GM21717 (cell line): ENCODE data around the gene DIRAS1.

Source experiments
- ATAC-seq: cut with Tn5 transposase; IDR thresholded peaks from one replicate; pipeline ENCODE4 v1.9.1; 2021; ENCODE audit warnings: mild to moderate bottlenecking, moderate library complexity; ENCODE audit not compliant: unreplicated experiment

The DIRAS1 gene

GRCh38 chr19:2755811-2756210 is 34.6 kb upstream of the DIRAS1 start:
- no peak for ATAC-seq

GRCh38 chr19:2755448-2755705 is 34.2 kb upstream of the DIRAS1 start:
- no peak for ATAC-seq

GRCh38 chr19:2754659-2755447 is 33.7 kb upstream of the DIRAS1 start:
- no peak for ATAC-seq

GRCh38 chr19:2751438-2751830 is 30.3 kb upstream of the DIRAS1 start:
- no peak for ATAC-seq

GRCh38 chr19:2750808-2751437 is 29.8 kb upstream of the DIRAS1 start:
- no peak for ATAC-seq

GRCh38 chr19:2747349-2747748 is 26.2 kb upstream of the DIRAS1 start:
- no peak for ATAC-seq

- no peak for ATAC-seq
These were observed 22.9 kb upstream of the DIRAS1 start for GRCh38 chr19:2744113-2744512.

GRCh38 chr19:2743099-2743498 is 21.9 kb upstream of the DIRAS1 start:
- ATAC-seq, result no peak

GRCh38 chr19:2740314-2740656 is 19.1 kb upstream of the DIRAS1 start:
- no peak for ATAC-seq

- peak; percentile 76 for ATAC-seq
These were observed 18.6 kb upstream of the DIRAS1 start, which contains the start of gene SLC39A3 for GRCh38 chr19:2739602-2740313. TSS of gene SLC39A3 (minus strand) at chr19:2740017. CDS start at chr19:2737257, 2,760 bp downstream.

GRCh38 chr19:2736550-2737190 is 15.5 kb upstream of the DIRAS1 start:
- ATAC-seq, result no peak

- no peak for ATAC-seq
These were observed 14.2 kb upstream of the DIRAS1 start for GRCh38 chr19:2735374-2735773.

- no peak for ATAC-seq
These were observed 13.6 kb upstream of the DIRAS1 start for GRCh38 chr19:2734589-2735288.

GRCh38 chr19:2733930-2734588 is 12.9 kb upstream of the DIRAS1 start:
- ATAC-seq, result no peak

GRCh38 chr19:2732883-2733282 is 11.7 kb upstream of the DIRAS1 start:
- no peak for ATAC-seq

GRCh38 chr19:2732157-2732725 is 11.1 kb upstream of the DIRAS1 start:
- ATAC-seq, result no peak

- no peak for ATAC-seq
These were observed 10.2 kb upstream of the DIRAS1 start for GRCh38 chr19:2731181-2731995.

- no peak for ATAC-seq
These were observed 9.0 kb upstream of the DIRAS1 start for GRCh38 chr19:2729943-2730818.
